ENCODE measurements around the gene MACROD1. TPM values are rescaled to one million over a fixed set of nuclear protein-coding genes. Genes with fewer than 3 reads are reported as not detected.

MACROD1 gene
- total RNA-seq, 1 donor from 2014 or later = 26.7 TPM

DNA sequence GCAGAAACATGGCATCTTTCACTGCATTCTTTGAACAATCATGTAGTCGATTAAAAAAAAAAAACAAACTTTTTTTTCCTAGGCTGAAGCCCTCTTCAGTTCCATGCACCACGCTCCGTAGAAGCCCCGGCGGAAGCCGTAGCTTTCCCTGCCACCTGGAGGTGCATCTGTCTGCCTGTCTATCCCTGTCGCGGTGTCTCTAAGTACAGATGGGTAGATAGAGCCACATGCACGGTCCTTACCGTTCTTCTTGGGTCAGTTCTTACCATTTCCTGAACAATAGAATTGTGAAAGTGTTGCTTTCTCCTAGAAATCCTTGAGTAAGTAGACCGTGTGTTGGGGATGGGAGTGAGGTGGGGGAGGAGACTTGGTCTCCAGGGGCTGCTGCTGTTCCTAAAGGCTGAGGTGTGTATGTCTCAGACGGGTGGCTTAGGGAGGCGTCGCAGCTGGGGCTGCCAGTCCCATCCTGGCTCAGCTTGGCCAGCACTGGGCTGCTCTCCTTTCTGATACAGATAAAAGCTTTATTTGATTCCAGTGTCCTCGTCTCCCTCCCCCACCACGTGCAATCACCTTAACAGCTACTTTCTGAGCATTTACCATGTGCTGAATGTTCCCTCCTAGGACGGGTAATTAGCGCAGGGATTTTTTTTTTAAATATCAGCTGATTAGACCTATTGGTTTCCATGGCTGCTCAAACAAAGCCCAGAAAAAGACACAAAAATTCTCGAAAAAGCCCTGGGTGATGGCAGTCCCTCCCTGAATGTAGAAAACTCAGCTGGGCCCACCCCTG lies 46.8 kb downstream of the MACROD1 start:
- Mint-ChIP-seq H3K4me3 (ENCODE audit: low read depth) (no peak overlapping the region), H3K27ac (no peak overlapping the region), H3K4me1 (ENCODE audit: low read depth) (peaks cover 3% of the 10 kb centered on the region), H3K36me3 (ENCODE audit: low read depth) (no peaks in the 10 kb centered on the region), H3K9me3 (no peaks in the 10 kb centered on the region), H3K27me3 (ENCODE audit: low read depth) (no peaks in the 10 kb centered on the region)
- intact Hi-C loops (cut with micrococcal nuclease) = no loop called here
- no peak for DNase-seq (ENCODE audit: low spot score)

DNA sequence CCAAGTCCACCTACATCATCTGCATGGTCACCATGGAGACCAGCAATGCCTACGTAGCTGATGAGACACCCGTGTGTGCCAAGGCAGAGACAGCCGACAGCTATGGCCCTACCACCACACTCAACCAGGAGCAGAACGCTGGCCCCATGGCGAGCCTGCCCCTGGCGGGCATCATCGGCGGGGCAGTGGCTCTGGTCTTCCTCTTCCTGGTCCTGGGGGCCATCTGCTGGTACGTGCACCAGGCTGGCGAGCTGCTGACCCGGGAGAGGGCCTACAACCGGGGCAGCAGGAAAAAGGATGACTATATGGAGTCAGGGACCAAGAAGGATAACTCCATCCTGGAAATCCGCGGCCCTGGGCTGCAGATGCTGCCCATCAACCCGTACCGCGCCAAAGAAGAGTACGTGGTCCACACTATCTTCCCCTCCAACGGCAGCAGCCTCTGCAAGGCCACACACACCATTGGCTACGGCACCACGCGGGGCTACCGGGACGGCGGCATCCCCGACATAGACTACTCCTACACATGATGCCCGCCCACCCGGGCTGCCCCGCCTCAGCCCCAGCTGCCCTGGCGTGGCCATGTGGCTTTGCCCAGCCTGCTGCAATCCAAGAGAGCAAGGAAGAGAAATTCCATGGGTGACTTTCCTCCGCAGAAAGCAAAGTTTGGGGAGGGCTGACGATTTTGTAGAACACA lies 48.0 kb downstream of the MACROD1 start:
- Mint-ChIP-seq H3K27ac (no peak overlapping the region), H3K4me3 (ENCODE audit: low read depth) (no peak overlapping the region), H3K36me3 (ENCODE audit: low read depth) (no peaks in the 10 kb centered on the region), H3K27me3 (ENCODE audit: low read depth) (no peaks in the 10 kb centered on the region), H3K9me3 (no peaks in the 10 kb centered on the region), H3K4me1 (ENCODE audit: low read depth) (peaks cover 3% of the 10 kb centered on the region)
- intact Hi-C loops (cut with micrococcal nuclease) = no loop called here
- DNase-seq (ENCODE audit: low spot score) = no peak

DNA sequence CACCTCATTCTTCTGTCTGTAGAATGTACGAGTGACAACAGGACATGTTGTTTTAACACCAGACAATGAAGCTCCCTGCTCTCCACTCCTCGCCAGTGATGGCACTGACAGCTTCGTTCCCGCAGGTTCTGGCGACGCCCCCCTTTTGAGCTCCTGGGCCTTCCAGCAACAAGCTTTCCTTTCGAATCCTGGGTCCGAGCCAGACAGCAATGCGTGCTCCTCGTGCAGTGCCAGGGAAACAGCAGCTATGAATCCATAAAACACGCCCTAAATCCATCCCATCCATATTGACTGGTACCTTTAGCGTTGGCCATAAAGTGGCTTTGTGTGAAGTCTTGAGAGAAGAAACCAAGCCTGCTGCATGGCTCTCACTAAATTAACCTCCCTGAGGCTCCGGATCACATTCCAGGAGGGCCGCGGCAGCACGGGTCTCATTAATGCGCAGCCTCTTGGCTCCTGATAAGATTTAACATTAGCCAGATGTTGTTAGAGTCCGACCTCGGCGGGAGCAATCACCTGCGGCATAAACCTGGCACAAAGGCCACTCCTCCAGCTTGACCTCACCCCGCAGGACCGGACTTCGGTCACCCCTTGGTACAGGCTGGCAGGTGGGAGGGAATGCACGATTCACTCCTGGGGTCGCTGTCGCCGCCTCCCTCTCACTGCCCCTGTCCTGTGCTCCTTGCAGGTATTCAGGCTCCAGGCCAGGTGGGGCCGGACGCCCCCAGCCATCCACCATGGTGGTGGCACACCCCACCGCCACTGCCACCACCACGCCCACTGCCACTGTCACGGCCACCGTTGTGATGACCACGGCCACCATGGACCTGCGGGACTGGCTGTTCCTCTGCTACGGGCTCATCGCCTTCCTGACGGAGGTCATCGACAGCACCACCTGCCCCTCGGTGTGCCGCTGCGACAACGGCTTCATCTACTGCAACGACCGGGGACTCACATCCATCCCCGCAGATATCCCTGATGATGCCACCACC lies 50.1 kb downstream of the MACROD1 start:
- intact Hi-C loops (cut with micrococcal nuclease) = no loop called here
- H3K27ac Mint-ChIP-seq = no peak overlapping the region
- no peaks in the 10 kb centered on the region for H3K36me3 Mint-ChIP-seq (ENCODE audit: low read depth)
- H3K4me3 Mint-ChIP-seq (ENCODE audit: low read depth) = no peak overlapping the region
- H3K27me3 Mint-ChIP-seq (ENCODE audit: low read depth) = no peaks in the 10 kb centered on the region
- no peaks in the 10 kb centered on the region for H3K9me3 Mint-ChIP-seq
- H3K4me1 Mint-ChIP-seq (ENCODE audit: low read depth) = no peaks in the 10 kb centered on the region
- no peak for DNase-seq (ENCODE audit: low spot score)

GRCh38 chr11:64114231-64114630 lies 51.7 kb downstream of the MACROD1 start:
- Mint-ChIP-seq H3K4me3 (ENCODE audit: low read depth) (no peak overlapping the region), H3K36me3 (ENCODE audit: low read depth) (no peaks in the 10 kb centered on the region)
- intact Hi-C loops (cut with micrococcal nuclease) = no loop called here

DNA sequence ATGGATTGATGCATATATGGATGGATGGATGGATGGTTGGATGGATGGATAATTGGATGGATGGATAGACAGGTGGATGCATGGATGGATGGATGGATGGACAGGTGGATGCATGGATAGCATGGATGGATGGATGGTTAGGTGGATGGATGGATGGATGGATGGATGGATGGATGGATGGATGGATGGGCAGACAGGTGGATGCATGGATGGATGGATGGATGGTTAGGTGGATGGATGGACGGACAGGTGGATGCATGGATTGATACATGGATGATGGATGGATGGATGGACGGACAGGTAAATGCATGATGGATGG lies 52.5 kb downstream of the MACROD1 start:
- no peaks in the 10 kb centered on the region for H3K4me1 Mint-ChIP-seq (ENCODE audit: low read depth)
- no peaks in the 10 kb centered on the region for H3K9me3 Mint-ChIP-seq
- intact Hi-C loops (cut with micrococcal nuclease) = no loop called here
- no peaks in the 10 kb centered on the region for H3K27me3 Mint-ChIP-seq (ENCODE audit: low read depth)
- H3K27ac Mint-ChIP-seq = no peak overlapping the region
- DNase-seq (ENCODE audit: low spot score) = no peak
- no peaks in the 10 kb centered on the region for H3K36me3 Mint-ChIP-seq (ENCODE audit: low read depth)
- H3K4me3 Mint-ChIP-seq (ENCODE audit: low read depth) = no peak overlapping the region

More at GRCh38 chr11:64114231-64114630, 51.7 kb downstream of the MACROD1 start:
- H3K9me3 Mint-ChIP-seq = no peaks in the 10 kb centered on the region
- no peaks in the 10 kb centered on the region for H3K27me3 Mint-ChIP-seq (ENCODE audit: low read depth)
- no peaks in the 10 kb centered on the region for H3K4me1 Mint-ChIP-seq (ENCODE audit: low read depth)
- DNase-seq (ENCODE audit: low spot score) = no peak
- no peak overlapping the region for H3K27ac Mint-ChIP-seq

GRCh38 chr11:64112771-64113461 lies 53.0 kb downstream of the MACROD1 start:
- Mint-ChIP-seq H3K4me1 (ENCODE audit: low read depth) (no peaks in the 10 kb centered on the region), H3K9me3 (no peaks in the 10 kb centered on the region), H3K36me3 (ENCODE audit: low read depth) (no peaks in the 10 kb centered on the region), H3K27me3 (ENCODE audit: low read depth) (no peaks in the 10 kb centered on the region), H3K27ac (no peak overlapping the region), H3K4me3 (ENCODE audit: low read depth) (no peak overlapping the region)
- DNase-seq (ENCODE audit: low spot score) = no peak
- intact Hi-C loops (cut with micrococcal nuclease) = no loop called here

DNA sequence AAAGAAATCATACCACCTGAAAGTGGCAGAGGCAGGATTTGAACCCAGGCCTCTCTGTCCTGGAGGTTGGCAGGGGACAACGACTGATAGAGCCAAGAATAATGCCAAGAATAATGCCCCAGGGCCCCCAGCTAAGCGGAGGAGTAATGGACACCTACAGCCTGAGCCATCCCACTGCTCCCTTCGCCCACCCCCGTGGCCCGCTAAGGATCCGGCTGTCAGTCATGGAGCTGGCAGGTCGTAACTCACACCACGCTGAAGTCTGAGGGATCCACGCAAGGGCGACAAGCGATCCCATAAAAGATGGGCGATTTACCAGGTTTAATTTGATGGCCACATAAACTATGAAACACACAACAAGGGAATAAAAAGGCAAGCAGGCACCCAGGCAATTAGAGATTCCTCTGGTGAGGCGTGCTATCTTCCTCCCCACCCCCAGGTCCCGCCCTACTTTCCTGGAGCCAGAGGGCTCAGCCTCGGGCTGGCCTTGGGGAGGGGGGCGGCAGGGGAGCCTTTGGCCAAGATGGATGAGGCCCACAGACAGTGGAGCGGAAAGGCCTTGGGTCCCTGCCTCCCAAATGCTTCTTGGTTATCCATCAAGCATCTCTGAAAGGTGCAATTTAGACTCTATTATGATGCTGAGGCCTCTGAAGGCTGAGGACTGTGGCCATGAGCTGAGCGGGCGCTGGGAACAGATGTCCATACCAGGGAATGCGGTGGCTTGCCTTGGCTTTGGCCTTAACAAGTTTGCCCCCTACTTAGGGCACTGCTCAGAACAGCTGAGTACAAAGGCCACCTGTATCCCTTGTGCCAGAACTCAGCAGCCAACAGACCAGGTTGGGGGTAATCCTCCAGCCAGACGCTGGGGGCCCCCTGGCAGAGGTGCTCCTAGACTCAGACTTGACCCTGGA lies 55.2 kb downstream of the MACROD1 start:
- DNase-seq (ENCODE audit: low spot score) = no peak
- no peak overlapping the region for H3K4me3 Mint-ChIP-seq (ENCODE audit: low read depth)
- no peaks in the 10 kb centered on the region for H3K36me3 Mint-ChIP-seq (ENCODE audit: low read depth)
- intact Hi-C loops (cut with micrococcal nuclease) = no loop called here
- no peaks in the 10 kb centered on the region for H3K9me3 Mint-ChIP-seq
- no peaks in the 10 kb centered on the region for H3K4me1 Mint-ChIP-seq (ENCODE audit: low read depth)
- no peaks in the 10 kb centered on the region for H3K27me3 Mint-ChIP-seq (ENCODE audit: low read depth)
- H3K27ac Mint-ChIP-seq = no peak overlapping the region

DNA sequence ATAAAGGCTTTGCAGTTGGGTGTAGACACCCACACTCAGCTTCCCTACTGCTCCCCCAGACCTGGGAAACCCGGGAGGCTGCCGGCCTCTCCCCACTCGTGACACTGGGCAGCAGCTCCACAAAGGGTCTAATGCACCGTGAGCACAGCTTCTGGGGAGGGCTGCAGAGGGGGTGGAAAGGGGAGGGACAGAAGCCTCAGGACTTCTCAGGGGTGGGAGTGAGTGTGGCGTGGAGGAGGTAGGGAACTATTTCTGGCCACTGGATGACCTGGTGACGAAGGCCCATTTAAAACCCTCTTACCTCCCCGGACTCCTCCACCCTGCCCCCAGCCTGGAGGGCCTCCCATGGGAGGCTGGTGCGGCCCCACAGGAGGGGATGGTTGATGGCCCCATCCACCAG lies 56.6 kb downstream of the MACROD1 start:
- Mint-ChIP-seq H3K27me3 (ENCODE audit: low read depth) (no peaks in the 10 kb centered on the region), H3K4me3 (ENCODE audit: low read depth) (no peak overlapping the region), H3K9me3 (no peaks in the 10 kb centered on the region), H3K4me1 (ENCODE audit: low read depth) (no peaks in the 10 kb centered on the region), H3K27ac (no peak overlapping the region), H3K36me3 (ENCODE audit: low read depth) (no peaks in the 10 kb centered on the region)
- DNase-seq (ENCODE audit: low spot score) = no peak
- intact Hi-C loops (cut with micrococcal nuclease) = no loop called here

- no peak overlapping the region for H3K27ac Mint-ChIP-seq
- no peaks in the 10 kb centered on the region for H3K36me3 Mint-ChIP-seq (ENCODE audit: low read depth)
- no peaks in the 10 kb centered on the region for H3K4me1 Mint-ChIP-seq (ENCODE audit: low read depth)
- no peaks in the 10 kb centered on the region for H3K9me3 Mint-ChIP-seq
- DNase-seq (ENCODE audit: low spot score) = no peak
- no peaks in the 10 kb centered on the region for H3K27me3 Mint-ChIP-seq (ENCODE audit: low read depth)
- intact Hi-C loops (cut with micrococcal nuclease) = no loop called here
- H3K4me3 Mint-ChIP-seq (ENCODE audit: low read depth) = no peak overlapping the region
These were observed 58.6 kb downstream of the MACROD1 start for GRCh38 chr11:64107303-64107702.

DNA sequence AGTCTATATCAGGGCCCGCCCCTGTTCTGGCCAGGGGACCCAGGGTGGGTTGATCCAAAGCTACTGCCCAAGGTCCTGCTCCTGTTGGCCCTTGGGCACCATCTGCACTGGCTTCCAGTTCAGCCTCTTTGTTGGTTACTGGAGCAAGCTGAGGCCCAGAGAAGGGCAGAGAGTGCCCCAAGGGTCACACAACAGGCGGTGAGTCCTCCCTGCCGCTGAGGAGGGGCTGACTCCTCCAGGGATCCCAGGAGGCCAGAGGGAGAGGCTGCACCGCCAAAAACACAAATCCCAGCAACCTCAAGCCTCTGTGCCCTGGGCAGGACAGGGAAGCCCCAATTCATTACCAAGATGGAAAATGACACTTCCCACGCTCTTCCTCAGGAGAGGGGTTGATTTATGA lies 61.3 kb downstream of the MACROD1 start:
- DNase-seq (ENCODE audit: low spot score) = no peak
- no peaks in the 10 kb centered on the region for H3K36me3 Mint-ChIP-seq (ENCODE audit: low read depth)
- H3K9me3 Mint-ChIP-seq = no peaks in the 10 kb centered on the region
- no peaks in the 10 kb centered on the region for H3K4me1 Mint-ChIP-seq (ENCODE audit: low read depth)
- no peak overlapping the region for H3K4me3 Mint-ChIP-seq (ENCODE audit: low read depth)
- no peak overlapping the region for H3K27ac Mint-ChIP-seq
- intact Hi-C loops (cut with micrococcal nuclease) = no loop called here
- H3K27me3 Mint-ChIP-seq (ENCODE audit: low read depth) = no peaks in the 10 kb centered on the region

- intact Hi-C loops (cut with micrococcal nuclease) = no loop called here
- H3K4me3 Mint-ChIP-seq (ENCODE audit: low read depth) = no peak overlapping the region
These were observed 62.5 kb downstream of the MACROD1 start for GRCh38 chr11:64103277-64103985.

More at GRCh38 chr11:64103277-64103985, 62.5 kb downstream of the MACROD1 start:
- Mint-ChIP-seq H3K27me3 (ENCODE audit: low read depth) (no peaks in the 10 kb centered on the region), H3K4me1 (ENCODE audit: low read depth) (no peaks in the 10 kb centered on the region), H3K9me3 (no peaks in the 10 kb centered on the region), H3K27ac (no peak overlapping the region), H3K36me3 (ENCODE audit: low read depth) (no peaks in the 10 kb centered on the region)
- DNase-seq (ENCODE audit: low spot score) = no peak

Measured in activated T-helper 2 cell treated with anti-CD3 and anti-CD28 coated beads, Interferon-gamma antibody, Interleukin-2, Interleukin-4, amounts not matched to agents 10 μg/mL and 5 μg/mL and 100 μg/mL, durations not matched to agents 14 hours and 24 hours and 36 hours (primary cell).